WTC11 (cell line): ENCODE data around the gene SMIM41. TPM values are rescaled to one million over a fixed set of nuclear protein-coding genes. Genes with fewer than 3 reads are reported as not detected.

Source experiments
- ATAC-seq: fragments of 200-7000 bp; cut with Tn5 transposase; 2 replicates; pipeline ENCODE4 v1.10.0; 2021; ENCODE audit warnings: mild to moderate bottlenecking, moderate library complexity
- CTCF ChIA-PET: fragments of 300-600 bp; sonication (Branson Sonifier 250); formaldehyde crosslinking; loops from one replicate; lab custom pipeline; 2021; ENCODE audit warnings: antibody characterized with exemption; lab: Charles Lee
- POLR2A ChIA-PET: fragments of 350-600 bp; sonication (Branson Sonifier 250); formaldehyde crosslinking; loops from one replicate; lab custom pipeline; 2021; ENCODE audit warnings: antibody characterized with exemption; lab: Charles Lee
- DNase-seq: peaks from one replicate; pipeline ENCODE4 v3.0.0; 2021; ENCODE audit warnings: low spot score
- H3K27ac Mint-ChIP-seq: 2 replicates; pipeline ENCODE4 v1.8.0; 2021; ENCODE audit warnings: mixed read lengths
- H3K27me3 Mint-ChIP-seq: 2 replicates; pipeline ENCODE4 v1.8.0; 2021; ENCODE audit warnings: low read depth, mild to moderate bottlenecking, moderate library complexity, mixed read lengths
- H3K36me3 Mint-ChIP-seq: 2 replicates; pipeline ENCODE4 v1.8.0; 2021; ENCODE audit warnings: mixed read lengths
- H3K4me1 Mint-ChIP-seq: 2 replicates; pipeline ENCODE4 v1.8.0; 2022; ENCODE audit warnings: mixed read lengths
- H3K4me3 Mint-ChIP-seq: 2 replicates; pipeline ENCODE4 v1.8.0; 2021; ENCODE audit warnings: mild to moderate bottlenecking, moderate library complexity, mixed read lengths
- H3K9me3 Mint-ChIP-seq: 2 replicates; pipeline ENCODE4 v1.8.0; 2021; ENCODE audit warnings: mixed read lengths
- ATF2 ChIP-seq: sonication (generic); formaldehyde crosslinking; IDR thresholded peaks from 2 replicates; pipeline ENCODE4 v1.8.1; 2022; ENCODE audit warnings: low read depth, missing genetic modification reagents, borderline replicate concordance
- CTCF ChIP-seq: fragments of 200-600 bp; IDR thresholded peaks from 2 replicates; pipeline ENCODE4 v1.8.0; 2022; ENCODE audit warnings: antibody characterized with exemption
- ERG ChIP-seq: fragments of 250-450 bp; sonication (Bioruptor Pico); IDR thresholded peaks from 2 replicates; pipeline ENCODE4 v1.8.0; 2021; ENCODE audit warnings: mild to moderate bottlenecking
- ESRRA ChIP-seq: sonication (generic); formaldehyde crosslinking; IDR thresholded peaks from 2 replicates; pipeline ENCODE4 v1.8.1; 2022; ENCODE audit warnings: mild to moderate bottlenecking, missing genetic modification reagents, borderline replicate concordance
- ETV6 ChIP-seq: sonication (generic); formaldehyde crosslinking; IDR thresholded peaks from 2 replicates; pipeline ENCODE4 v1.8.1; 2022; ENCODE audit warnings: mild to moderate bottlenecking, missing genetic modification reagents
- GRHL2 ChIP-seq: fragments of 250-450 bp; sonication (Bioruptor Pico); IDR thresholded peaks from 2 replicates; pipeline ENCODE4 v1.8.0; 2022; ENCODE audit warnings: mild to moderate bottlenecking, moderate library complexity; ENCODE audit not compliant: insufficient replicate concordance, severe bottlenecking
- JAZF1 ChIP-seq: fragments of 250-450 bp; sonication (Bioruptor Pico); IDR thresholded peaks from 2 replicates; pipeline ENCODE4 v1.9.0; 2021; ENCODE audit warnings: moderate library complexity, mild to moderate bottlenecking, inconsistent platforms
- KAT7 ChIP-seq: sonication (generic); formaldehyde crosslinking; IDR thresholded peaks from 2 replicates; pipeline ENCODE4 v1.8.1; 2023; ENCODE audit warnings: missing genetic modification reagents, mild to moderate bottlenecking, borderline replicate concordance
- MAX ChIP-seq: sonication (generic); formaldehyde crosslinking; IDR thresholded peaks from 2 replicates; pipeline ENCODE4 v1.8.0; 2022; ENCODE audit warnings: mild to moderate bottlenecking, missing genetic modification reagents
- MLX ChIP-seq: sonication (generic); formaldehyde crosslinking; IDR thresholded peaks from 2 replicates; pipeline ENCODE4 v1.8.1; 2023; ENCODE audit warnings: mild to moderate bottlenecking, missing genetic modification reagents, moderate library complexity
- NFATC4 ChIP-seq: fragments of 250-450 bp; sonication (Bioruptor Pico); IDR thresholded peaks from 2 replicates; pipeline ENCODE4 v1.9.0; 2021; ENCODE audit warnings: mild to moderate bottlenecking
- NFE2L1 ChIP-seq: sonication (generic); formaldehyde crosslinking; IDR thresholded peaks from 2 replicates; pipeline ENCODE4 v1.8.1; 2023; ENCODE audit warnings: missing genetic modification reagents
- NR1H2 ChIP-seq: sonication (generic); formaldehyde crosslinking; IDR thresholded peaks from 2 replicates; pipeline ENCODE4 v1.9.0; 2021; ENCODE audit warnings: mild to moderate bottlenecking, moderate library complexity, missing genetic modification reagents
- RORB ChIP-seq: fragments of 250-450 bp; sonication (Bioruptor Pico); IDR thresholded peaks from 2 replicates; pipeline ENCODE4 v1.9.0; 2021; ENCODE audit warnings: mild to moderate bottlenecking
- TEAD1 ChIP-seq: sonication (generic); formaldehyde crosslinking; IDR thresholded peaks from 2 replicates; pipeline ENCODE4 v1.8.0; 2022; ENCODE audit warnings: mild to moderate bottlenecking, missing genetic modification reagents
- TEAD4 ChIP-seq: sonication (generic); formaldehyde crosslinking; IDR thresholded peaks from 2 replicates; pipeline ENCODE4 v1.8.0; 2022; ENCODE audit warnings: mild to moderate bottlenecking, missing genetic modification reagents
- TP53 ChIP-seq: sonication (generic); formaldehyde crosslinking; IDR thresholded peaks from 2 replicates; pipeline ENCODE4 v1.8.1; 2023; ENCODE audit warnings: mild to moderate bottlenecking, missing genetic modification reagents
- USF2 ChIP-seq: sonication (generic); formaldehyde crosslinking; IDR thresholded peaks from 2 replicates; pipeline ENCODE4 v1.8.1; 2023; ENCODE audit warnings: mild to moderate bottlenecking, missing genetic modification reagents, moderate library complexity
- ZNF138 ChIP-seq: sonication (generic); formaldehyde crosslinking; conservative IDR thresholded peaks from 2 replicates; pipeline ENCODE4 v1.8.1; 2022; ENCODE audit warnings: mild to moderate bottlenecking, moderate library complexity, missing genetic modification reagents
- ZNF423 ChIP-seq: fragments of 250-450 bp; sonication (Bioruptor Pico); IDR thresholded peaks from 2 replicates; pipeline ENCODE4 v2.1.2; 2022; ENCODE audit warnings: mild to moderate bottlenecking, moderate library complexity
- ZNF512 ChIP-seq: sonication (generic); formaldehyde crosslinking; IDR thresholded peaks from 2 replicates; pipeline ENCODE4 v1.8.1; 2022; ENCODE audit warnings: missing genetic modification reagents, borderline replicate concordance
- total RNA-seq: library from RNA; stranded (reverse); gene quantifications from 3 replicates; pipeline ENCODE4 v1.2.3, GENCODE V29; 2021

SMIM41 gene
- total RNA-seq, 1 experiment from 2014 or later, result not detected

- TF ChIP-seq ZNF512 (CRISPR knock-in tag) (no peak), TEAD1 (CRISPR knock-in tag) (no peak), MLX (CRISPR knock-in tag) (no peak), USF2 (no peak), ATF2 (CRISPR knock-in tag) (no peak)
Measured at GRCh38 chr12:52120951-52121823, 41.7 kb downstream of the SMIM41 start (continued).

- peaks cover 7% of the 10 kb centered on the region; the same call in 1 of the 2 replicates for H3K27me3 Mint-ChIP-seq
- no peaks in the 10 kb centered on the region for H3K36me3 Mint-ChIP-seq
- no peaks in the 10 kb centered on the region for H3K9me3 Mint-ChIP-seq
- peak; percentile 4; the same call in 1 of the 2 replicates for ATAC-seq
- no peak overlapping the region for H3K27ac Mint-ChIP-seq
- H3K4me1 Mint-ChIP-seq, result peaks cover 84% of the 10 kb centered on the region
- POLR2A ChIA-PET, result interaction anchor here (1.8 kb wide), 1 partner anchor 96 kb away, joined by 4 read pairs; no protein-coding TSS in a partner anchor
- TF ChIP-seq ZNF423 (no peak), CTCF (peak; percentile 63)
- peak overlapping the region; percentile 50 for H3K4me3 Mint-ChIP-seq
- CTCF ChIA-PET, result interaction anchor here (0.6 to 13.2 kb wide), 24 partner anchors 8 to 803 kb away, joined by 3 to 435 read pairs (median 5); partner anchors contain the start of genes ATG101, NR4A1 and SMIM41
- peak; percentile 84 for DNase-seq
Measured at GRCh38 chr12:52121824-52122539, 42.5 kb downstream of the SMIM41 start.

GRCh38 chr12:52122540-52122871, 43.0 kb downstream of the SMIM41 start:
- no peak for DNase-seq
- Mint-ChIP-seq H3K36me3 (no peaks in the 10 kb centered on the region), H3K9me3 (no peaks in the 10 kb centered on the region), H3K4me3 (peak overlapping the region; percentile 50)
- POLR2A ChIA-PET, result interaction anchor here (1.8 kb wide), 1 partner anchor 97 kb away, joined by 4 read pairs; no protein-coding TSS in a partner anchor
- TF ChIP-seq NFE2L1 (CRISPR knock-in tag), result no peak
- TF ChIP-seq ETV6 (CRISPR knock-in tag), result no peak
- TF ChIP-seq MAX, result no peak
- TF ChIP-seq ZNF138 (CRISPR knock-in tag), result no peak
- TF ChIP-seq KAT7 (CRISPR knock-in tag), result no peak
- no peak for TF ChIP-seq NR1H2 (CRISPR knock-in tag)
- no peak for TF ChIP-seq ERG (CRISPR knock-in tag)
- TF ChIP-seq TP53 (CRISPR knock-in tag), result no peak
- no peak for TF ChIP-seq GRHL2 (CRISPR knock-in tag)
- no peak for TF ChIP-seq JAZF1 (CRISPR knock-in tag)
- TF ChIP-seq NFATC4 (CRISPR knock-in tag), result no peak
- no peak for TF ChIP-seq RORB (CRISPR knock-in tag)
- TF ChIP-seq ESRRA (CRISPR knock-in tag), result no peak
- TF ChIP-seq TEAD4 (CRISPR knock-in tag), result no peak
- TF ChIP-seq, all 79 proteins: peak for 0
- H3K4me1 Mint-ChIP-seq, result peaks cover 86% of the 10 kb centered on the region
- H3K27ac Mint-ChIP-seq, result no peak overlapping the region
- CTCF ChIA-PET, result interaction anchor here (0.7 to 13.2 kb wide), 10 partner anchors 8 to 103 kb away, joined by 5 to 435 read pairs (median 12); partner anchors contain the start of gene SMIM41
- ATAC-seq, result no peak
- H3K27me3 Mint-ChIP-seq, result 0 out of 2 replicates have a peak, but pooled peaks cover 4% of the 10 kb centered on the region
